B cell (primary cell): Measurements from ENCODE around the gene LITAFD.

Source experiments
- EZH2 ChIP-seq: IDR thresholded peaks from 2 replicates; pipeline ENCODE4 v1.6.1; 2012; ENCODE audit warnings: borderline replicate concordance, low read depth, mild to moderate bottlenecking, moderate library complexity, low read length; ENCODE audit not compliant: insufficient read depth, poor library complexity, severe bottlenecking
- TF ChIP-seq, protein P1 (sequence below): fragments of 200-600 bp; IDR thresholded peaks from one replicate; pipeline ENCODE4 v1.8.0; 2022; ENCODE audit warnings: antibody characterized with exemption, mild to moderate bottlenecking

DNA sequence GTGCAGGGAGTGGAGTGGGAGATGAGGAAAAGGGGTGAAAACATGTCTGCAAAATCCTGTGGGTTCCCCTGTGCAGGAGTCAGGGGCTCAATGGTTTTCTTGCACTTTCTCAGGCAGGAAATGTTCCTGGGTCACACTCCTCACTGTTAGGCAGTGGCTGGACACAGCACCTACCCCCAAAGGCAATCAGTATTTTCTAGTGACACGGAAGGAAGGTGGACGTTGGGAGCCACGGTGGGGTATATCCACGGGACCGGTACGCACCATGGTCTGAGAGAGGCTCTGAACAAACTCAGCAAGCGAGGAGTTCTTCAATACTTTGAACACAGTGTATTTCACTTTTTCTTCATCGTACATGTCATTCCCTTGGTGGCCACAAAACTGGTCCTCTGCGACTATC, 20.9 kb downstream of the LITAFD start:
- TF ChIP-seq, protein P1, sequence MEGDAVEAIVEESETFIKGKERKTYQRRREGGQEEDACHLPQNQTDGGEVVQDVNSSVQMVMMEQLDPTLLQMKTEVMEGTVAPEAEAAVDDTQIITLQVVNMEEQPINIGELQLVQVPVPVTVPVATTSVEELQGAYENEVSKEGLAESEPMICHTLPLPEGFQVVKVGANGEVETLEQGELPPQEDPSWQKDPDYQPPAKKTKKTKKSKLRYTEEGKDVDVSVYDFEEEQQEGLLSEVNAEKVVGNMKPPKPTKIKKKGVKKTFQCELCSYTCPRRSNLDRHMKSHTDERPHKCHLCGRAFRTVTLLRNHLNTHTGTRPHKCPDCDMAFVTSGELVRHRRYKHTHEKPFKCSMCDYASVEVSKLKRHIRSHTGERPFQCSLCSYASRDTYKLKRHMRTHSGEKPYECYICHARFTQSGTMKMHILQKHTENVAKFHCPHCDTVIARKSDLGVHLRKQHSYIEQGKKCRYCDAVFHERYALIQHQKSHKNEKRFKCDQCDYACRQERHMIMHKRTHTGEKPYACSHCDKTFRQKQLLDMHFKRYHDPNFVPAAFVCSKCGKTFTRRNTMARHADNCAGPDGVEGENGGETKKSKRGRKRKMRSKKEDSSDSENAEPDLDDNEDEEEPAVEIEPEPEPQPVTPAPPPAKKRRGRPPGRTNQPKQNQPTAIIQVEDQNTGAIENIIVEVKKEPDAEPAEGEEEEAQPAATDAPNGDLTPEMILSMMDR: no peak
- no peak for TF ChIP-seq EZH2
